SKM-1 treated with dmso at 0.1 percent for 144 hours (cell line): ENCODE results near the gene UGT1A5.

Experiments used
- DNase-seq: peaks from one replicate; lab custom pipeline; 2025; ENCODE audit not compliant: unreplicated experiment; lab: John Stamatoyannopoulos, UW

UGT1A5 gene

DNA sequence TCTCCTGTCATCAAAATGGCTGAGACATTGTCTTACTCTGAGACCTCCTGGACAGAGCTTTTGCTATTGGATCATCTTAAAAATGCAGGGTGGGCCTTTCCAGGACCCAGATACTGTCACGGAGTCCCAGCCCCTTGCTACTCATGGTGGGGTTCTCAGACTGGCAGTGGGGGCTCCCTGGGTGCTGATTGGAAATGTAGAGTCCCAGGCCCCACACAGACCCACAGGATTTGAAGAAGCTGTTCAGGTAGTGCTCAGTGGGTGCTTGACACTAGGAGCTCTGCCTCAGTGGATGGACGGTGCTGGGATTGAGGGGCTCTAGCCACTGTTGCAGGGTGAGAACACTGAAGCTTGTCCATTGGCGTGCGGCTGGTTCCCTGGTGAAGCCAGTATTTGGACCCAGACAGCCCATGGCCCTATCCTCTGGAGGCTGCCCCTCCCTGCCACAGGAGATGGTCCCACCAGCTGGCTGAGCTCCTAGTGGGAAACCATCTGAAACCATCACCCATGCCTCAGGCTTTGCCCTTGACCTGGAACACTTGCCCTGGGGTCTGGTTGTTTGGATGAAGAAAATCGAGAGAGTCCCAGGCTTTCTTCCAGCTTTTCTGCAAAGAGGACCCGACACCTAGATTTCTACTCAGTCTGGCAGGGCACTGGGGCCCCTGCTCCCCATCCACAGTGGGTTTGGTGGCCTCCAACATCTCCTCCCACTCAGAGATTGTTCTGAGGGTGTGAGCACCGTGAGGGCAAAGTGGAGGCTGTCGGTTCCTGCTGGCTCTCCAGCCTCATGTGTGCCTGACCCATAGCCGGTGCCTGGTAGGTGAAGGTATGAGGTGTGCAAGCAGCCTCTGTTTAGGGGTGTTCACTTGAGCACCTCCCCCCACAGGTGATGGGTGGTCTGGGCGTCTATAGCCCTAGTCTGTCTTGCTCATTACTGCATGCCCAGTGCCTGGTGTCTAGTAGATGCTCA is 95.5 kb downstream of the UGT1A5 start:
- no peak for DNase-seq

DNA sequence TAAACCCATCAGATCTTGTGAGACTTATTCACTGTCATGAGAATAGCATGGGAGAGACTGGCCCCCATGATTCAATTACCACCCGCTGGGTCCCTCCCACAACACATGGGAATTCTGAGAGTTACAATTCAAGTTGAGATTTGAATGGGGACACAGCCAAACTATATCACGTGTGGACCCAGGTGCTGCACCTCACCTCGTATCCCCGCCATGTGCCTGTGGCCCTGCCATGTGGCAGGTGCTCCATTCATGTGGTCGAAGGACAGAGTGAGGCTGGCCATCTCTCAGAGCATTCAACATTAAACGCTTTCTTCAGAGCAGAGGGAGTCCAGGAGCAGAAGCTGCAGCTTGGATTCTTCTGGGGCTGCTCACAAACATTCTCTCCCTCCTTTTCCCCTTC is 97.7 kb downstream of the UGT1A5 start:
- no peak for DNase-seq

DNA sequence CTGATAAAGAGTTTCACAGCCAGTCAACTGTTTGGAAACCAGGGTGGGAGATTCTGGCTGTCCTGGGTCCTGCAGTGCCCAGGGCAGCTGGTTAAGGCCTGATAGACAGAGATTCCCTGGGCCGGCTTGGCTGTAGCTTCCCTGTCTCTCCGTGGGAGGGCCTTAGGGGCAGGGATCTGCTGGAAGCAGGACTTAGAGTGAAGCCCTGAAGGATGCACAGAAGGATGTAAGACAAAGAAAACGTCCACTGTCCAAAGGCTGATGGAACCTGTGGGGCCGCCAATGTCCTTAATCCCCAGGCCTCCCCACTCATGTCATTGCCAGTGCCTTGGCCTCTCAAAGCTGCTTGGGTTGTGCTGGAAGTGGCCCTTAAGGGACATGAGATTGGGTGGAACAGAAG is 98.4 kb downstream of the UGT1A5 start:
- no peak for DNase-seq

DNA sequence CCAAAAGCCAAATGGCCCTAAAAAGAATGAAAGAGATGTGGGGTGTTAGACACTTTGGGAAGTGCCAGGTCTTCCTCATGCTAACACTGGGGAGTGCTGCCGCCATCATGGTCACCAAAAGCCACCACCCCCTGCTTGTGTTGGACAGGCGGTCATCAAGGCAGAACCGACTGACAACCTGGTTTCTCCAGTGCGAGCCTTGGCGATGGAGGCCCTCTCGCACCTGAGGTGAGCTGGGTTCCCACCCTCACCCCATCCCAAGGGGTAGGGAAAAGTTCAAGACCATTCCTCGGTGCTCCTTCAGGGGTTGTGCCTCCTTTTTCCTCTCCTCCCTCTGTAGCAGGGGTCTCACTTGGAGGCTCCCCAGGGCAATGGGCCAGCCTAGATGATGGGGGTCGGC is 99.0 kb downstream of the UGT1A5 start:
- DNase-seq, result no peak

DNA sequence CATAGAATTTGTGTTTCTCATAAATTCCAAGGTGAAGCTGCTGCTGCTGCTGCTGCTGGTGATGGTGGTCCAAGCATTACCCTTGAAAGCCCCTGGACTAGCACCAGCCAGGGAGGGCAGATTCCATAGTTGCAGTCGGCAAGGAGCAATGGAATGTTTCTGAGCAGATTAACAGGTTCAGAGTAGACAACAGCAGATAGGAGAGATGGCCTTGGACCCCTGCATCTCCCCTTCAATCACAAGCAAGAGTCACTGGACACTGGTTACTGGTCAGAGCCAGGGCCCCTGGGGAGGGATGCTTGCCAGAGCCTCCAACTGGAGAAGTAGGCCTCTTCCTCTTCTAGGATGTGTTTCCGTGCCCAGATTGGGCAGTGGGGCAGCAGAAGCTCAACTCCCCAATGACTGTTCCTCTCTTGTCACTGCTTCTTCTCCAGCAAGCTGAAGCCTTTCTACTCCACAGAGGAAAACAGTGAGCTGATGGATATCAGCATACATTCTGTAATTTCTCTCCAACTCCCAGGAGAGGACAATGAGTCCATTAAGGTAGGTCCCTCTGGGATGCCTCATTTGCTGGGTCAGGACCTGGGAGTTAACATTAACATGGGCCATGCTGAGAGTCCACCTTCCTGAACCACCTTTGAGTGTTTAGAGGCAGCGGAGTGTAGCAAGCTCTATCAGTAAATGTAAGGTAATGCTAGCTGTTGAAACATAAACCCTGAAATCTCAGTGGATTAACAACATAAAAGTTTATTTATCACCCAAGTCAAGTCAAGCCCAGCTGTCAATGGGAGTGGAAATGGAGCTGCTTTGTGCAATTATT is 100.7 kb downstream of the UGT1A5 start:
- DNase-seq, result no peak

DNA sequence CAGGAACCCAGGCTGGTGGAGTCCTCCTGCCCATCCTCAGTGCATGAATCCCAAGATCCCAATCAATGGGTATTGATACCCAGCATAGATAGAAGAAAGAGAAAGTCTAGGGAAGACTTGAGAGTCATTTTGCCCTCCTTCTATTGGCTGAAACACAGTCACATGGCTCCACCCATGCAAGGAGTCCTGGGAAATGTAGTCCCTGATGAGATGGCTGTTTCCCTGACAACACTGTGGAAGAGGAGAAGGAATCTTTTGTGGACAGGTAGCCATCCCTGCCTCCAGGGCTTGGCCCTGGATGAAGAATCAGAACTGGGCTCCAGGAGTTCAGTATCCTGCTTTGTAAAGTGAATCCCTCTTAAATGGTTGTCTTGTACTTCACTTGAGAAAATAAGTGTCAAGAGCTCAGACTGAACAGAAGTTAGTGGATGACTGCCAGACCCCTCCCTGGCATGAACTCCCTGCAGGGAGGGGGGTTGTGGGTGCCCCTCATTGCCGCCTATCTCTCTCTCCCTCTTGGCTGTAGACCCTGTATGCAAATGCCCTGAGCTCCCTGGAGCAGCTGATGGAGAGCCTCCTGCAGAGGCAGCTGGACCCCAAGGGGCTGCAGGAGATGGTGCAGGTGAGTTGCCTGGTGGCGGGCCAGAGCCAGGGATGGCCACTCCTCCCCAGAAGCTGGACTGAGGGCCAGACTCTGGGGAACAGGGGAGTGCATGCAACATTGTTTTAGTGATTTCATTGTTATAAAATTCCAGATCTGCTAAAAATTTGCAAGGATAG is 101.5 kb downstream of the UGT1A5 start:
- no peak for DNase-seq

DNA sequence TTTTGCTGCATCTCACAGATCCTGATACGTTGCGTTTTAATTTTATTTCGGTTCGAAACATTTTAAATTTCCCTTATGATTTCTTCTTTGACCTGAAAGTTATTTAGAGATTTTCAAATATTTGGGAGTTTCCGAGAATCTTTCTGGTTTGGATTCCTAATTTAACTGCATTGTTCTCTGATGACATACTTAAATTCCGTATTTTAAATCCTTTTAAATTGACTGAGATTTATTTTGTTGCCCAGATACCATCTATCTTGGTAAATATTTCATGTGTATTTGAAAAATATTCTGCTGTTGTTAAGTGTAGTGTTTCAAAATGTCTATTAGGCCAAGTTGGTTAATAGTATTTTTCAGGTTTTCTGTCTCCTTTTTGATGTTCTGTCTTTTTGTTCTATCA is 103.2 kb downstream of the UGT1A5 start:
- DNase-seq, result no peak

DNA sequence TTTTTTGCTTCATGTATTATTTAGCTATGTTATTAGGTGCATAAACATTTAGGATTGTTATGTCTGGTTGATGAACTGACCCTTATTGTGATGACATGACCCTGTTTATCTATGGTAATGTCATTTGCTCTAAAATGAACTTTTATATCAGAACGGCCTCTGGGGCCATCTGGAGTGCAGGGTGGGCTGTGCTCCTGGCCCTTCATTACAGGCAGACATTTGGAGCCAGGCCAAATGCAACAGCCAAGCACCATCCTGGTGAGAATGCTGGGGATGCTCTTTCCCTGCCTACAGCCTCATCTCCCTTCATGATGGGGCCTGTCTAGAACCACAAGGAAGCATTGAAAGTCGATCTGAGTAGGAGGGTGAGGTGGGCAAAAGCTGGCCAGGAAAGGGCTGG is 103.6 kb downstream of the UGT1A5 start:
- no peak for DNase-seq

DNA sequence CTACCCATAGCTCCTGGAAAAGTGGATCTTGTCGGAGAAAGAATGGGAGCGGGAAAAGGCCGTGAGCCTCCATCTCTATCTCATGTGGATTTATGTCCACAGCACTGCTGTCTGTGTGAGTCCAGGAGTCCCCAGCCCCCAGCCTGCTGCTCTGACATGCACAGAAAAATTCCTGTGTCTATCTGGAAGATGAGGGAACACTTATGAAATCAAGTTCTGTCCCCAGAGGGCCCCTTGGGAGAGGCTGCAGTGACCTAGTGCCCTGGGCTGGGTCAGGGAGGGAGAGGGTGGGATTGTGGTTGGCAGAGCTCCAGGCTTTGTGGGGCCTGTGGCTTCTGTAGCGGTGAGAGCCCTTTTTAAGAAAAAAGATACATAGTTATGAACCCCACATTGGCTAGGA is 104.1 kb downstream of the UGT1A5 start:
- DNase-seq, result no peak

DNA sequence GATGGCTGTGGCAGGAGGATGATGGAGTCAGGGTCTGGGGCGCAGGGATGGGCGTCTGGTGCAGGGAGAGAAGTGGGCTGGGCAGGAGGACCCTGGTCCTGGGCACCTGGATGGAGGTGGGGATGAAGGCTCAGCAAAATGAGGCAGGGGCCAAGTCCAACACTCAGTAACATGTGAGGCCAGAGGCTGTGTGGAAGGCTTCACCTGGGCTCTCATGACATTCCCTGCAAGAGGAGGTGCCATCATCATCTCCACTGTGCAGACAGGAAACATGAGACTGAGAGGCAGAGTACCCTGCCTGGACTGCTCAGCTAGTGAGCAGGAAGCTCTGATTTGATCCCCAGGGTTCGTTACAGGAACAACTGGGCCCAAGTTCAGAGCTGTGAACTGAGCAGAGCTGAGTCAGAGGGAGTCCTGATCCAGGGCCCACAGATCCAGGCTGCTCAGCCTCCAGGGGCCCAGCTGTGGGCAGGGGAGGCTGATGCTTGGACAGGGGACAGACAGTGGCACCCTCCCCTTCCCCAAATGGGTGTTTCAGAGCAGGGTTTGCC is 104.7 kb downstream of the UGT1A5 start:
- DNase-seq, result no peak

DNA sequence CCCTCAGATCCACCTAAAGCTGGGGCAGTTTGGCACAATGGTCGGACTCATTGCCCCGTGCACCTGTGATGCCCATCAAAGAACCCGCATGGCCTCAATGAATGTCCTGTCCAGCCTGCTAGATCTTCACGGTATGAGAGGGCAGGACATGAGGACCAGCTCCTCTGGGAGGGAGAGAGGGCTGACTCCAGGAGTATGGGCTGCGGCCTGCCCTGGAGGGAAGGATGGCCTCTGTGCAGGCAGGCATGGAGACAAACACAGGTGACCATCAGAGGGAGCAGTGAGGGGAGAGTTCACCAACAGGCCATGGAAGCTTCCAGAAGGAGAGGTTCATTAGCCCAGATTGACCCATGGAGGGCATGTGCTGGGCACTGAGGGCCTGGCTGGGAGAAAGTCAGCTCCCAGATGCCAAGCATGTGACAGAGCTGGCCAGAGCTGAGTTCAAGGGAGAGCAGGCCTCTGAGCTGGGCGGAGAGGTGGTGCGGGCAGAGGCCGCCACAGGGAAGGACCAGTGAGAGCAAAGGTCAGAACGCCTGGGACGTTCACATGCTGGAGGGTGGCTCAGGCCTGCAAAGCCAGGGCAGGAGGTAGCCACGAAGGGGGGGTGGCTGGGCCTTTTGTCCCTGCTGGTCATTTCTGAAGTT is 105.4 kb downstream of the UGT1A5 start:
- DNase-seq, result no peak

DNA sequence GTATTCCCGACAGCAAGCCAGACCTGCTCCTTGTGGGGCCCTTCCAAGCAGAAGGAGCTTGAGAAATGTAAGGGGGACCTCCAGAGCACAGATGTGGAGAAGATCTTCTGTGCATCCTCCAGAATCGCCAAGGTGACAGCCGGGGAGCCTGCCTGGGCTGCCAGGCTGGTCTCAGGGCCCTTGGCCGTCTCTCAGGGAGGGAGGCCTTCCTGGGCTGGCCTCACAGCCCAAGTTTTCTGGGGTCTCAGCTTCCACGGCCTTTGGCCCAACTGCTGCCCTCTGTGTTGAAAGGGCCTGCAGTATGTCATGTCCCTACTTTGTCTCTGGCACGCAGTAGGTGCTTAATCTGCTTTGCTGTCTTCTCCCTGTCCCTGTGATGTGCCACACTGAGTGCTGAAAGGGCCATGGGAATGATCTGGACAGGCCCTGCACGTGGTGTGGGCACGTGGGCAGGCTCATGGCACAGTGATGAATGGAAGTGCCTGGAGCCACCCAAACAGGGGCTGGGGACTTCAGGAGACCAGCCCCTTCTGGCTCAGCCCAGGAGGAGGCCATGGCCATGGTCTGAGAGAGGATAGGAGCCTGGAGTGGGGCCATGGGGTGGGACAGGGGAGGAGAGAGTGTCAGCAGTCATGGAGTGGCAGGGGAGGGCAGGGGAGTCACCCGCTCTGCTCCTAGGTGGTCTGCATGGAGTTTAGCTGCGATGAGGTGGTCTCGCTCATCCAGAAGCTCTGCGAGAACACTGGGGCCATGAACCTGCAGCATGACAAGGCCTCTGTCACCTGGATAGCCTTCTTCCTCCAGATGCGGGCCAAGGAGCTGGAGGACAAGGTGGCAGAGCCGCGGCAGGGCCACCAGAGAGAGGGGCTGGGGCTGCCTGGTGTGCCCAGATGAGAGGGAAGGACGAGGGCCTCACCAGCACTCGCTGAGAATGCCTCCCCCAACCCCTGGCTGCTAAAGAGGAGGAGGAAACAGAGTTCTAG is 106.2 kb downstream of the UGT1A5 start:
- no peak for DNase-seq

DNA sequence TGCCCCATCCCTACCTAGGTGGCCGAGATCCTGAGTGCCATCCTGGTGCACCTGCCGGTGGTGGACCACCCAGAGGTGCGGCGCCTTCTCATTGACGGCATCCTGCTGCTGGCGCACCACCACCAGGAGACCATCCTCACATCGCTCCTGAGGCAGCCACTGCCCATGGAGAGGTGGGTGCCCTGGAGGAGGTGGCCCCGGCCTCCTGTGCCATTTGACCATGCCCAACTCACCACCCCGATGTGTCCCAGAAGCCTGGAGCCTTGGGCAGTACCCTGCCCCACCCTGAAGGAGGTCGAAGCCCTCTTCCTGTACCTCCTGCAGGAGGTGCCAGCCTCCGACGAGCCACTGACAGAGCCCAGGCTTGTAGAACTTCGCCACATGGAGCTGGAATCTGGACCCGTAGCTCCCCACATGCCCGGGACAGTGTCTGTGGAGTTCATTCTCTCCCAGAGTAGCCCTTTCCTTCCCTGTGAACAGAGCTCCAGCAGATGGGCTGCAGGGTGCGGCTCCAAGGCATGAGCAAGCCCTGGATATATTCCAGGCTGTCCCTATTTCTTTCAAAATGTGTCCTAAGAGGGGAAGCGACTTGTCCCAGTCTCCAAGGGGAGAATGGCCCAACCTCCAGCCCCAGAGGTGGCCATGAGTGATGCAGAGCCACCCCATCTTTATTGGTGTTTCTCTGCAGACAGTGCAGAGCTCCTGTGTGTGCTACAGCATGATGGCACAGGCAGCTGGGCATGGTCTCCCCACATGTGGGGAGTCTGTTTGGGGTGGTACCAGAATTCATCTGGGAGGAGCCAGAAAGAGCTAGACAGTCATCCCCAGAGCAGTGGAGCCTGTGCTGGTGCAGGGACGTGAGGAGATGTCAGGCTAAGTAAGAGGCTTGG is 107.4 kb downstream of the UGT1A5 start:
- no peak for DNase-seq

DNA sequence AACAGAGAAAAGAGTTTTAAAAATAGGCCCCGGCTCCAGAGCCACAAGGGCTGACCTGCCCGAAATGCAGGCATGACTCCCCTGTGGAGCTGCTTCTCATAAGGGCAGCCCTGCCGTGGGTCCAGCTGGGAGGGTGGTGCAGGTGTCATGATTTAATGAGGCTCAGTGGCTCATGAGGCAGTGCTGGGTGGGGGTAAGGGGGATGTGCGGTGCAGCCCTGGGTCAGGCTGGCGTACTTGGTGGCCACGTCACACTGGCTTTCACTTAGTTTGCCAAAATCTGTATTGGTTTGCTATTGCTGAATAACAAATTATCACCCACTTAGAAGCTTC is 108.0 kb downstream of the UGT1A5 start:
- DNase-seq, result no peak

DNA sequence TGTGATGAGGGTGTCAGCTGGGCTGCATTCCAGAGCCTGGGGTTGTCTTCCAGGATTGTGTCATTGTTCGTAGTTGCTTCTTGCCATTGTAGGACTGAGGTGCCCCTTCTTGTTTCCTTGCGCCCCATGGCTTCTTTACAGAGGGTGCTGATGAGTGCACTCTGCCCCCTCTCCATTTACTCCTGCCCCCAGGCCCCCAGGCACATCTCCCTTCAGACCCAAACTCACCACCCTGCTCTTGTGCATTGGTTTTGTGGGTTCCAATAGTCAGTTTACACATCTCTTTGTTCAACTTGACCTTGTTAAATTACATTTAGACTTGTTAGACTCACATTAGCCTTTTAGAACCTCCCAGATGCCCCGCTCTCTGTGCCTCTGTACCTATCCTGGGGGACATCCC is 108.5 kb downstream of the UGT1A5 start:
- DNase-seq, result no peak

DNA sequence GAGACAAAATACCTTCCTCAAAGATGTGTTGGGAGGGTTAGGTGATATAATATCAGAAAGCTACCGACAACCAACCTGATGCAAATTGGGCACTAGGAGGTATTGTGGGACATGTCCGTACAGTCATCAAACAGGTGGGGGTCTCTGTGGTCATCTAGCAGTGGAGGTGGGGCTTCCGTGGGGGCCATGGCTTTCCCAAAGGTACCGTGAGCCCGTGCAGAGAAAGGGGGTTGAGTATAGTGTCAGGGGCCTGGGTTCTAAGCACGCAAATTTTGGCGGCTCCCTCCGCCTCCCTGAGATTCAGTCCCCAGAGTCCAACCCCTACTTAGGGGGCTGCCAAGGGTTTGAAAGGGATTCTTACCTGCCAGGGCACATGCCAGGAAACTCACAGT is 109.0 kb downstream of the UGT1A5 start:
- DNase-seq, result no peak

DNA sequence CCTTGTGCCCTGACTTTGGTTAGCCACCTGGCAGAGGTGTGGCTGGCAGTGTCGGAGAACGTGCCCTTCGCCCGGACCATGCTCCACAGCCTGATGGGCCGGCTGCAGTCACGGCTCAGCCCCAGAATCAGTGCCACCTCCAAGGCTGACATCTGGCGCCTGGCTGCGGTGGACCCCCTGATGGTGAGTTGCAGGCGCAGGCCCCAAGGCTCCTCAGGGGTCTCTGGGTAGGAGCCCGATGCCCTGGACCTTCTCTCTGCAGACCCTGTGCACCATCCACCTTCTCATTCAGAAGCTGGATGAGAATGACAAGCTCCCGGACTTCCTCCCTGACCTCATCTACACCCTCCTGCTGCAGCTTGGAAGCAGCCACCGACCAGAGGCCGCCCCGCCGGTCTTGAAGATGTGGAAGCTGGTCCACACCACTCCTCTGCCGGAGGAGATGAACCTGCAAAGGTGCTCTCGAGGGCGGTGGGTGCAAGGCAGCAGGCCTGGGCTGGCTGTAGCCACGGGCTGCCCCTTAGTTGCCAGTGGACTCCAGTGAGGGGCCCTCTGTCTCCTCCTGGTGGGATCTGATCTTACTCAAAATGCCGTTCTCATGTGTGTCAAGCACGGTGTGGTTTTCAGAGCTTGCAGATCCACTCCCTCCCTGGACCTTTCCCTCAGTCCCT is 109.5 kb downstream of the UGT1A5 start:
- DNase-seq, result no peak
